ENCODE measurements around the gene TCF15.

GRCh38 chr20:563187-563586, 46.9 kb downstream of the TCF15 start:
- TF ChIP-seq EZH2phosphoT487 (IDR thresholded peaks at IDR 0.05; ENCODE audit: low read depth): no peak
- TF ChIP-seq, protein P1, sequence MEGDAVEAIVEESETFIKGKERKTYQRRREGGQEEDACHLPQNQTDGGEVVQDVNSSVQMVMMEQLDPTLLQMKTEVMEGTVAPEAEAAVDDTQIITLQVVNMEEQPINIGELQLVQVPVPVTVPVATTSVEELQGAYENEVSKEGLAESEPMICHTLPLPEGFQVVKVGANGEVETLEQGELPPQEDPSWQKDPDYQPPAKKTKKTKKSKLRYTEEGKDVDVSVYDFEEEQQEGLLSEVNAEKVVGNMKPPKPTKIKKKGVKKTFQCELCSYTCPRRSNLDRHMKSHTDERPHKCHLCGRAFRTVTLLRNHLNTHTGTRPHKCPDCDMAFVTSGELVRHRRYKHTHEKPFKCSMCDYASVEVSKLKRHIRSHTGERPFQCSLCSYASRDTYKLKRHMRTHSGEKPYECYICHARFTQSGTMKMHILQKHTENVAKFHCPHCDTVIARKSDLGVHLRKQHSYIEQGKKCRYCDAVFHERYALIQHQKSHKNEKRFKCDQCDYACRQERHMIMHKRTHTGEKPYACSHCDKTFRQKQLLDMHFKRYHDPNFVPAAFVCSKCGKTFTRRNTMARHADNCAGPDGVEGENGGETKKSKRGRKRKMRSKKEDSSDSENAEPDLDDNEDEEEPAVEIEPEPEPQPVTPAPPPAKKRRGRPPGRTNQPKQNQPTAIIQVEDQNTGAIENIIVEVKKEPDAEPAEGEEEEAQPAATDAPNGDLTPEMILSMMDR (IDR thresholded peaks at IDR 0.05; ENCODE audit: low read depth, low read length): no peak

Measured in OCI-LY3 (cell line).